ENCODE measurements around the gene PDPR. TPM values are rescaled to one million over a fixed set of nuclear protein-coding genes. Genes with fewer than 3 reads are reported as not detected.
"Not testable (repeated sequence)": the region's sequence is repeated elsewhere in the genome, so short reads cannot be mapped to it uniquely, and the experiment has no call there.

The PDPR gene
- total RNA-seq, 5 donors from 2014 or later (not counting 1 experiment from before 2014, with no cell fraction given): 24.8 to 46.0 (median 31.9) TPM

DNA sequence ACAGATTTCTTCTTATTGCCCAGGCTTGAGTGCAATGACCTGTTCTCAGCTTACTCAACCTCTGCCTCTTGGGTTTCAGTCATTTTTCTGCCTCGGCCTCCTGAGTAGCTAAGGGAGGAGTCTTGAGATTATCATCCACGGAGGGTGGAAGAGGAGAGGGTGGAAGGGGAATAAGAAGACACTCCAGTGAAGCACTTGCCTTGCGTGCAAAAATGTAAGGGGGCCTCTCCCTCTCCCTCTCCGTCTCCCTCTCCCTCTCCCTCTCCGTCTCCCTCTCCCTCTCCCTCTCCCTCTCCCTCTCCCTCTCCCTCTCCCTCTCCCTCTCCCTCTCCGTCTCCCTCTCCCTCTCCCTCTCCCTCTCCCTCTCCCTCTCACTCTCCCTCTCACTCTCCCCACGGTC lies 89.4 kb downstream of the PDPR start:
- H3K36me3 Mint-ChIP-seq: peaks cover 12% of the 10 kb centered on the region
- ATAC-seq (replicated peaks in 1 of 4); POLR2A ChIA-PET; CTCF ChIA-PET; H3K4me1 Mint-ChIP-seq; H3K9me3 ChIP-seq; H3K4me3 ChIP-seq (ENCODE audit: control insufficient read depth in 1 of 2, extremely low read depth in 1 of 2, low read length in 1 of 2); H3K27me3 Mint-ChIP-seq; H3K27me3 ChIP-seq (replicated peaks in 1 of 2; ENCODE audit: control insufficient read depth in 2 of 2, extremely low read depth in 1 of 2, insufficient read depth in 2 of 2, low read length in 1 of 2); H3K36me3 ChIP-seq (ENCODE audit: control insufficient read depth in 2 of 2, extremely low read depth in 1 of 2, insufficient read depth in 1 of 2, low read length in 1 of 2); H3K27ac ChIP-seq (ENCODE audit: low read length); H3K27ac Mint-ChIP-seq; H3K4me1 ChIP-seq (ENCODE audit: control insufficient read depth in 1 of 2, extremely low read depth in 1 of 2, insufficient read depth in 2 of 2, low read length in 2 of 2); DNase-seq; H3K4me3 Mint-ChIP-seq; H3K9me3 Mint-ChIP-seq: not testable (repeated sequence)
- no CpG with 5 or more reads among the region's 7 CpGs for WGBS (ENCODE audit: insufficient coverage)

- POLR2A ChIA-PET; H3K27ac Mint-ChIP-seq; ATAC-seq (replicated peaks in 1 of 4); CTCF ChIA-PET; H3K27me3 Mint-ChIP-seq; H3K27ac ChIP-seq (ENCODE audit: low read length); H3K4me1 ChIP-seq (ENCODE audit: control insufficient read depth in 1 of 2, extremely low read depth in 1 of 2, insufficient read depth in 2 of 2, low read length in 2 of 2); DNase-seq; H3K27me3 ChIP-seq (replicated peaks in 1 of 2; ENCODE audit: control insufficient read depth in 2 of 2, extremely low read depth in 1 of 2, insufficient read depth in 2 of 2, low read length in 1 of 2); H3K9me3 ChIP-seq; H3K9me3 Mint-ChIP-seq; H3K4me3 Mint-ChIP-seq; H3K4me1 Mint-ChIP-seq; H3K36me3 ChIP-seq (ENCODE audit: control insufficient read depth in 2 of 2, extremely low read depth in 1 of 2, insufficient read depth in 1 of 2, low read length in 1 of 2); H3K4me3 ChIP-seq (ENCODE audit: control insufficient read depth in 1 of 2, extremely low read depth in 1 of 2, low read length in 1 of 2): not testable (repeated sequence)
- peaks cover 12% of the 10 kb centered on the region for H3K36me3 Mint-ChIP-seq
- WGBS (ENCODE audit: insufficient coverage): no CpG with 5 or more reads among the region's 29 CpGs
Observed at GRCh38 chr16:70204010-70204409, 89.9 kb downstream of the PDPR start.

- H3K9me3 Mint-ChIP-seq; CTCF ChIA-PET; DNase-seq; ATAC-seq (replicated peaks in 1 of 4); H3K27me3 Mint-ChIP-seq; H3K27me3 ChIP-seq (replicated peaks in 1 of 2; ENCODE audit: control insufficient read depth in 2 of 2, extremely low read depth in 1 of 2, insufficient read depth in 2 of 2, low read length in 1 of 2); H3K27ac ChIP-seq (ENCODE audit: low read length); H3K27ac Mint-ChIP-seq; H3K36me3 ChIP-seq (ENCODE audit: control insufficient read depth in 2 of 2, extremely low read depth in 1 of 2, insufficient read depth in 1 of 2, low read length in 1 of 2); H3K9me3 ChIP-seq; POLR2A ChIA-PET; H3K4me3 ChIP-seq (ENCODE audit: control insufficient read depth in 1 of 2, extremely low read depth in 1 of 2, low read length in 1 of 2); H3K4me1 ChIP-seq (ENCODE audit: control insufficient read depth in 1 of 2, extremely low read depth in 1 of 2, insufficient read depth in 2 of 2, low read length in 2 of 2); H3K4me1 Mint-ChIP-seq; H3K4me3 Mint-ChIP-seq: not testable (repeated sequence)
- H3K36me3 Mint-ChIP-seq: peaks cover 16% of the 10 kb centered on the region
- no CpG with 5 or more reads among the region's 46 CpGs for WGBS (ENCODE audit: insufficient coverage)
Observed at GRCh38 chr16:70204668-70205405, 90.7 kb downstream of the PDPR start.

DNA sequence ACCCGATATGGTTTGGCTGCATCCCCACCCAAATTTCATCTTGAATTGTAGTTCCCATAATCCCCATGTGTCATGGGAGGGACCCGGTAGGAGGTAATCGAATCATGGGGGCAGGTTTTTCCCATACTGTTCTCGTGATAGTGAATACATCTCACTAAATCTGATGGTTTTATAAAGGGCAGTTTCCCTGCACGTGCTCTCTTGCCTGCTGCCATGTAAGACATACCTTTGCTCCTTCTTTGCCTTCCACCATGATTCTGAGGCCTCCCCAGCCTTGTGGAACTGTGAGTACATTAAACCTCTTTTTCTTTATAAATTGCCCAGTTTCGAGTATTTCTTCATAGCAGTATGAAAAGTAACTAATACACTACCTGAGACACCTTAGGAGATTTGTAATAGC lies 92.2 kb downstream of the PDPR start:
- ATAC-seq (replicated peaks in 1 of 4); CTCF ChIA-PET; H3K36me3 ChIP-seq (ENCODE audit: control insufficient read depth in 2 of 2, extremely low read depth in 1 of 2, insufficient read depth in 1 of 2, low read length in 1 of 2); H3K27me3 Mint-ChIP-seq; H3K4me3 Mint-ChIP-seq; H3K27ac ChIP-seq (ENCODE audit: low read length); H3K27ac Mint-ChIP-seq; H3K4me3 ChIP-seq (ENCODE audit: control insufficient read depth in 1 of 2, extremely low read depth in 1 of 2, low read length in 1 of 2); POLR2A ChIA-PET; H3K9me3 Mint-ChIP-seq; H3K27me3 ChIP-seq (replicated peaks in 1 of 2; ENCODE audit: control insufficient read depth in 2 of 2, extremely low read depth in 1 of 2, insufficient read depth in 2 of 2, low read length in 1 of 2); H3K4me1 Mint-ChIP-seq; DNase-seq; H3K4me1 ChIP-seq (ENCODE audit: control insufficient read depth in 1 of 2, extremely low read depth in 1 of 2, insufficient read depth in 2 of 2, low read length in 2 of 2); H3K9me3 ChIP-seq: not testable (repeated sequence)
- H3K36me3 Mint-ChIP-seq: peaks cover 22% of the 10 kb centered on the region
- WGBS (ENCODE audit: insufficient coverage): no CpG with 5 or more reads among the region's 6 CpGs

Other genes starting within 250 kb of the PDPR start
- gene CLEC18A, start 163.0 kb upstream of the PDPR start, total RNA-seq: 1 to 10 TPM; 2.0 to 3.7 (median 2.8) TPM
- 1 to 10 TPM; 1.2 to 2.1 (median 1.8) TPM for gene CLEC18C, start 59.5 kb downstream of the PDPR start, total RNA-seq
- gene EXOSC6, start 137.6 kb downstream of the PDPR start, total RNA-seq: 10 to 100 TPM; 32.0 to 35.7 (median 35.4) TPM
- 100 to 1,000 TPM in 3 of 5 donors, 10 to 100 TPM in 2; 23.6 to 131 (median 117) TPM for gene AARS1, start 175.2 kb downstream of the PDPR start, total RNA-seq
- gene DDX19B, start 184.9 kb downstream of the PDPR start, total RNA-seq: 10 to 100 TPM; 26.4 to 37.4 (median 33.2) TPM
- gene DDX19A, start 232.6 kb downstream of the PDPR start, total RNA-seq: 10 to 100 TPM; 41.8 to 56.4 (median 49.4) TPM